Astrocyte (in vitro differentiated cells and primary cell): ENCODE data around the gene KIAA0825.

ENCODE experiments used
- CTCF ChIP-seq: IDR thresholded peaks from 2 replicates; pipeline ENCODE4 v1.5.1; 2011; ENCODE audit warnings: low read depth, mild to moderate bottlenecking, inconsistent platforms, low read length, moderate library complexity; ENCODE audit not compliant: insufficient read depth
- EZH2 ChIP-seq: IDR thresholded peaks from 2 replicates; pipeline ENCODE4 v1.6.1; 2012; ENCODE audit warnings: mild to moderate bottlenecking, low read length, inconsistent platforms; ENCODE audit not compliant: insufficient read depth

DNA sequence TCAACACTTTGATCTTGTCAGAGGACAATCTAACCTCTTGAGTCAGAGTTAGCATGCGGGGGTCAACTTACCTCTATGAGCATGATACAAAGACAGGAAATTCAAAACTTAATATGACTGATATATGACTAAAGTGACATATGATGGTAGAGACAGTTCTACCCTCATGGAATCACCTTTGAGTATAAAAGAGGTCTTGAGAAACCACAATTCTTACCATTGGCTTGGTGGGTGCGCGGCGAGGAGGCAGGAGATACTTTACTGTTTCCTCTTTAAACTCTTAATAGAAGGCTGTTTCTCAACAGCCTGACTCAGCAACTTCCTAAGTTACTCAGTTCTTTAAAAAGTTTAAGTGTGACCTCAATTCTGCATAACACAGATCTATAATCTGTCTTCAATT is 372.8 kb downstream of the KIAA0825 start:
- TF ChIP-seq EZH2 (no peak), CTCF (no peak)
